CD1c-positive myeloid dendritic cell (primary cell): ENCODE measurements around the gene JAKMIP2.
"Not testable (repeated sequence)": the region's sequence is repeated elsewhere in the genome, so short reads cannot be mapped to it uniquely, and the experiment has no call there.

Experiments
- DNase-seq: peaks from one replicate; pipeline ENCODE4 v3.0.0-alpha.2; 2016; ENCODE audit errors: extremely low spot score

The JAKMIP2 gene

DNA sequence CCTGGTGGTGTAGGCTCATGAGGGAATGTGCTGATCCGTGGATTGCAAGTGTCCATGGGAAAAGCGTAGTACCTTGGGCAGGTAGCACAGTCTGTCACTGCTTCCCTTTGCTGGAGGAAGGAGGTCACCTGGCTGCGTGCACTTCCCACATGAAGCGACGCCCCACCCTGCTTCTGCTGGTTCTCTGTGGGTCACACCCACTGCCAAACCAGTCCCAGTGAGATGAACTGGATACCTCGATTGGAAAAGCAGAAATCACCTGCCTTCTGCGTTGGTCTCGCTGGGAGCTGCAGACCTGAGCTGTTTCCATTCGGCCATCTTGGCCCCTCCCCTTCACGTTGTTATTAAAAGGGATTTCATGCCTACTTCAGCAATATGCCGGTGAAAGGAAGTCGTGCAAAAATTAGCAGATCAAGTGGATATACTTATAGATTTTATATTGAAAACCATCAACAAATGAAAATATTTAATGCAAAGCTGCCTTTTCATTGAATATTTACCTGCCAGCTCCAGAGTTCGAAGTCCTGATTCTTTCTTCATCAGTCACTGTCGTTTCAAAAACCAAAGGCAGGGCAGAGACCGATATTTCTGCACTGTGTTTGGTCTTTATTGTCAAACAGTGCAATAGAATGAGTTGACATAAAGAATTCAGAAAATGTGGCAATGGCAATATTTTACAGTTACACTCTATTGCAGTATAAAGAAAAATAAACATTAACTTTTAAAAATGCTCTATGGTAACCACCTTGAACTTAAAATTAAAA is 123.2 kb downstream of the JAKMIP2 start:
- DNase-seq: no peak

DNA sequence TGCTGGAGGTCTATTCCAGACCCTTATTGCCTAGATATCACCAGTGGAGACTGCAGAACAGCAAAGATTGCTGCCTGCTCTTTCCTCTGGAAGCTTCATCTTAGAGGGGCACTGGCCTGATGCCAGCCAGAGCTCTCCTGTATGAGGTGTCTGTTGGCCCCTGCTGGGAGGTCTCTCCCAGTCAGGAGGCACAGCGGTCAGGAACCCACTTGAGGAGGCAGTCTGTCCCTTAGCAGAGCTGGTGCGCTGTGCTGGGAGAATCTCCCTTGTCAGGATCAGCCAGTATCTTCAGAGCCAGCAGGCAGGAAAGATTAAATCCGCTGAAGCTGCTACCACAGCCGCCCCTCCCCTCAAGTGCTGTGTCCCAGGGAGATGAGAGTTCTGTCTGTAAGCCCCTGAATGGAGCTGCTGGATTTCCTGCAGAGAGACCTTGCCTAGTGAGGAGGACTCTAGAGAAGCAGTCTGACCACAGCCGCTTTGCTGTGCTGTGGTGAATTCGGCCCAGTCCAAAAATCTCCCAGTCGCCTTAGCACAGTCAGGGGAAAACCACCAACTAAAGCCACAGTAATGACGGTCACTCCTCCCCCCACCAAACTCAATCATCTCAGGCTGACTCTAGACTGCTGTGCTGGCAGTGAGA is 124.1 kb downstream of the JAKMIP2 start:
- DNase-seq: no peak

DNA sequence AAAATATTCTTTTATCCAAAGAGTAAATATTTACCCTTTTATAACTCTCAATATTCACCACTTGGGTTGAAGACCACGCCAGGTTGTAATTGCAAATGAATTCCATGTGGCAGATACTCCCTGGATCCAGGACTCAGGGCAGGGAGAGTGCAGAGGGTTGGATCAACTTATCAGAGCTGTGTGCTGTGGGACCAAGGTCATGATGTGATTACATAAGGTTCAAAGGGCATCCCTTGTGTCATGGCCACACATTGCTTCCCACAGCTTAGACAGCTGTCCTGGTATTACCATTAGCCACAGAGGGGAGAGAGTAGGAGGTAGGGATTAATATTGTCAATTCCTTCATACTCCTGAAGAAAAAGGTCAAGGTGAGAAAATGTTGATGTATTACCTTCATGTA is 133.9 kb downstream of the JAKMIP2 start:
- DNase-seq: no peak

DNA sequence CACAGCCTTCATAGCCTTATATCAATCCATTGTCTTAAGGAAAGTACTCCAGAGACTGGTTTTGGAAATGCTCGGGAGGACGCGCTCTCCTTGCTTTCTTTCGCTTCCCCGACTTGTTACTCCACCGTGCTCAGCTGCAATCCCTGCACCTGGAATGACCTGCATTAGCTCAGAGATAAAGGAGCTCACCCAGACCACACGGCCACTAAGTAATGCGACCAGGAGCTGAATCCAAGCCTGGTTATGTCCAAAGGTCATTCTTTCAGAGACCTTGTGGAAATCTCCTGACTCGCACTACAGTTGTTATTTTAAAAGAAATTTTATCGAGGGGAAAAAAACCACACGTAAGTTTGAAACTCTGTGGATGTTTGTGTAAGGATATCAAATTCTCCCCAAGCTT is 137.3 kb downstream of the JAKMIP2 start:
- DNase-seq: no peak

DNA sequence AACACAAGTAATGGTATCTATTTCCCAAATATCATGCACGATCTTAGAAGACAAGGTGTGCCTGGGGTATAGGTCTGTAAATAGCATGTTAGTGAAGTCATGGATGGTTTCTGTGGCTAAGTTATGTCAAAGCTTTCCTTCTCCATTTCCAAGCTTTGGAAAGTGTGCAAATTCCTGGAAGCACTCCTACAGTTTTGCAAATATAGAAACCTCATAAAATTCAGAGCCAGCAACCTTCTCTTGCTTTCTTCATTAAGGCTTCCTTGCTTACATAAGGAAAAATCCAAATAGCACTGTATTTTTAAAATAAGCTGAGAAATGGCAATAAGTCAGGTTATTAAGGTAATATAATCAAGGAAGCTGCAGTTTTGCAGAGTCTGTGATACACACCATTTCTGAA is 138.1 kb downstream of the JAKMIP2 start:
- DNase-seq: no peak

DNA sequence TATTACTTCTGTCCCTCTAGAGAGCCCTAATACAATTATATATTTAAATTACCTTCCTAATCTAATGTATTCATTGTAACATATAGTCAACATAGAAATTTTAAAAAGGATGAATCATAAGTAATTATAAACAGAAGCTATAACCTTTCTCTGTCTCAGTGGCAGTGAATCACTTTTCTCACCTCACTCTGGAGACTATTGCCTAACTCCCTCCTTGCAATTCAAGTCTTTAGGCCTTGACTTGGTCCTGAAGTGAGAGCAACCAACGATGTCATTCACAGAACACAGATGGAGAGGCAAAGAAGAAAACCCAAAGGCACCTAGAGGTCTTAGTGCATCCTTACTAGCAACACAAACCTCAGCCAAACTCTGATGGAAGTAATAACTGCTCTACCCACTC is 139.4 kb downstream of the JAKMIP2 start:
- no peak for DNase-seq

DNA sequence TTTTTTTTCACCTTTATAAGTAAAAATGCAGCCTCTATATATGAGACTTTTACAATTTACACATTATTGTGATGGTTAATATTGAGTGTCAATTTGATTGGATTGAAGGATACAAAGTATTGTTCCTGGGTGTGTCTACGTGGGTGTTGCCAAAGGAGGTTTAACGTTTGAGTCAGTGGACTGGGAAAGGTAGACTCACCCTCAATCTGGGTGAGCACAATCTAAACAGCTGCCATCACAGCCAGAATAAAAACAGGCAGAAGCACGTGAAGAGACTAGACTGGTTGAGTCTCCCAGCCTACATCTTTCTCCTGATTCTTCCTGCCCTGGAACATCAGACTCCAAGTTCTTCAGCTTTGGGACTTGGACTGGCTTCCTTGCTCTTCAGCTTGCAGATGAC is 139.9 kb downstream of the JAKMIP2 start:
- no peak for DNase-seq

DNA sequence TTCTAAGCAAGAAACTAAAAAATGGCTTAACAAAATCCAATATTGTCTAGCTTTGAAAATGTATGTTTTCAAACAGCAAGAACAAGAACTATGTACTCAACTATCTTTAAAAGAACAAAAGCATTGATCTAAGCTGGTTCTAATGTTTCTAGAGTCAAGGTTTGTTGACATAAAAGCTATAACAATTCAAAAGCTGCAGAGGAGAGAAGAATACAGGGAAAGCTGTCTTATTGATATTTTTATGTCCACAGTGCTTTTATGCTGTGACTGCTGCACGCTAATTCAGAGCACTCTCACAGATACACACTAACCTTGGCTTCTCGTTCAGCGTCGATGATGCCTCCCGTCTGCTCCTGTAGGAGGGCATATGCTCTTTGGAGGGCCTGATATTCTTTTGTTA is 143.2 kb downstream of the JAKMIP2 start:
- DNase-seq: no peak

DNA sequence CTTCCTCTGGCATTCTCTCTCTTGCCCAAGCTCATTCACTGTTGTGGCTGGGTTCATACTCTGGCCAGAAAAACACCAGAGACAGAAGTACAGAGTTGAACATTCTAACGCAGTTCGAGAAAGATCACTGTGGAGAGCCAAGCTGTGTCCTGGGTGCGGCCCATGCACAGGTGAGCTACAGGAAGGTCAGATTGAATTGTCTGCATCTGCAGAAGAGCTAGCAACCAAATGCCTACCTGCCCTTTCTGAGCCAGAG is 145.9 kb downstream of the JAKMIP2 start:
- no peak for DNase-seq

DNA sequence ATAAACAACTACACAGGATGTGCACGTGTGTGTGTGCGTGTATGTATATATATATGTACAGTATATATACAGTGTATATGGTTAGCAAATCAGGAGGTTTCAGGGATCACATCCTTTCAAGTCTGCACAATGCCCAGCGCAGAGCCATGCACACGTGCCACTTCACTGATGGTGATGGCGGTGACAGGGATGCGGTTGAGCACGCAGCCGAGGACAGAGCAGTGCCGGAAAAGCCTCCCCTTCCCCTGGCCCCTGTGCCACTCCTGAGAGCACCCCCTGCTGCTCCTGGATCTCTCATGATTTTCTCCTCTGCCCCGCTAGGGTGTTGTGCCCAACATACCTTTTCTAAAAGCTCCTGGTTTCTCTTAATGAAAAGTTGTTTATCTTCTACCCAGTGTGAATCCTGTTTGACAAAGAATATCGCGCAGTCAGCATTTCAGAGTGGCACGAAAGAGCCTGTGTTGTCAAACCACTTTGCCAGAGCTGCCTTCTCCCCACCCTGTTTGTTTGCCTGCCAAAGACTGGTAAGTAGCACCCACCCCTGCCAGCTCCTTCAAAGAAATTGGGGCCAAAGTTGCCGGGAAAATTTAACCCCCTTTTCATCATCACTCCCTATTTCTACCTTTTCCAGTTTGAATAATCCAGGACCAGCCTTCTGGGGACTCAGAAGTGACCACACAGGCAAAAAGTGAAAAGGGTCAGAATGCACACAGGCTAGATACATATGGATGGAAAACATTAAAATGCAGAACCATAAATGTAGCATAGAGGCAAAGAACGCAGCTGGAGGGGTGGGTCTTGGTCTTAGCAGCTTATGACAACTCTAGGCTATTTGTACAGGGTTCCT is 146.4 kb downstream of the JAKMIP2 start:
- DNase-seq: no peak

DNA sequence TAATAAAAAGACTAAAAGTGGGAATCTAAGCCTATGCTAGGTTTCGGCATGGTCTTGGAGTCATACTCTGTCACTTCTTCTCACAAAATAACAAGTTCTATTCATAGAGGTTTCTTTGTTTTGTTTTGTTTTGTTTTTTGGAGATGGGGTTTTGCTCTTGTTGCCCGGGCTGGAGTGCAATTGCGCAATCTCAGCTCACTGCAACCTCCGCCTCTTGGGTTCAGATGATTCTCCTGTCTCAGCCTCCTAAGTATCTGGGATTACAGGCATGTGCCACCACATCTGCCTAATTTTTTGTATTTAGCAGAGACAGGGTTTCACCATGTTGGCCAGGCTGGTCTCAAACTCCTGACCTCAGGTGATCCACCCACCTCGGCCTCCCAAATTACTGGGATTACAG is 147.1 kb downstream of the JAKMIP2 start:
- not testable (repeated sequence) for DNase-seq

DNA sequence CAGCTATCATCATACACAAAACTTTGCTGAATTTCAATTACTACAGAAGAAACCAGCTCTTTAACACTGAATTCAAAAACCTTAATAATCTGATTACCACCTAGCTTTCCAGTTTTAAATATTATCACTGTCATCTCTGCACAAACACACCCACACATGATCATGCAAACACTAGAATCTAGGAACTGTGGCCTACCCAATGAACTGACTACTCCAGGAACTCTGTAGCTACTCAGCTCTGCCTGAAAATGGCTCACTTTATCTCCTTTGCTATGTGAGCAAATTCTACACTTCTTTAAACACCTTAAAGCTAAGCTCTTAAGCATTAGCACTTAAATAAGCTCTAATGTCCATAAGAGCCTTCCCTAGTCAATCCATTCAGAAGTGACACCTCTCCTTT is 149.4 kb downstream of the JAKMIP2 start:
- no peak for DNase-seq

DNA sequence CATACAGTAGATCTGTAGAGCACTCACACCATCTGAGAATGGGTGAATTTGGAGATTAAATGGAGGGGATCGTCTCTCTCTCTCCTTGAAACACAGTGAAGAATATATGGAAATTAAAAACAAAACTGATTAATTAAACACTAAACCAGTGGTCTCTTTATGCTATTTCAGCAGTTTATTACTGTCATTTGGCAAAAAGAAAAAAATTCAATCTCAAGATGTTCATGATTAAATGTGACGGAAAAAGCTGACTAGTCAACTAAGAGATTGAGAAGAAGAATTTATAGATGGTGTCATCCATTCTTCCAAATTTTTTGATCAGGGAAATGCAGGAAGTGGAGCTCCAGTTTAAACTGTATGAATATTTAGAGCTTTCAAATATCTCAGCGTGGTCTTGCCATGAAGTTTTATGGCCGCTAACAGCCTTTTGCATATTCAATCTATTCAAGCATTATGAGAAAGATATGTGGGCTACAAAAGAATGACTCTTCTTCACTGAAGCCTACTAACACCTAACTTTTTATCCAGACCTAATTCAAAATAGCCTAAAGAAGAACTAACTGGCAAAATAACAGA is 151.0 kb downstream of the JAKMIP2 start:
- DNase-seq: no peak

DNA sequence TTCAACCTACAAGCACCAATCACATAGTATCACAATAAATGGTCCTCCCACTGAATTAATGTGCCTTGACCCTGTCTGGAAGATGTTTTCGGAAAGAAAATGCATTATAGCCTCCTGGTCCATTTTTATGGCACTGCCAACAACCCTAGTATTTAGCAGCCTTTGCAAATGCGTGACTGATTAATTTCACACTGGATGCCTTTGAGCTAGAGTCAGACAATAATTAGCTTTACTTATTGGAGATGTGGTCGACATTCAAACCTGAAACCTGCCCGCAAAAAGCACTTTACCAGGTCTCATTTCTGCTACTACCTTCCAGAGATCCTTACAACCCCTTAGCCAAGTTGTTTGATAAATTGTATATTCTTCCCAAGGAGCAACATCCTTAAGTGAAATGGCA is 153.3 kb downstream of the JAKMIP2 start:
- no peak for DNase-seq

DNA sequence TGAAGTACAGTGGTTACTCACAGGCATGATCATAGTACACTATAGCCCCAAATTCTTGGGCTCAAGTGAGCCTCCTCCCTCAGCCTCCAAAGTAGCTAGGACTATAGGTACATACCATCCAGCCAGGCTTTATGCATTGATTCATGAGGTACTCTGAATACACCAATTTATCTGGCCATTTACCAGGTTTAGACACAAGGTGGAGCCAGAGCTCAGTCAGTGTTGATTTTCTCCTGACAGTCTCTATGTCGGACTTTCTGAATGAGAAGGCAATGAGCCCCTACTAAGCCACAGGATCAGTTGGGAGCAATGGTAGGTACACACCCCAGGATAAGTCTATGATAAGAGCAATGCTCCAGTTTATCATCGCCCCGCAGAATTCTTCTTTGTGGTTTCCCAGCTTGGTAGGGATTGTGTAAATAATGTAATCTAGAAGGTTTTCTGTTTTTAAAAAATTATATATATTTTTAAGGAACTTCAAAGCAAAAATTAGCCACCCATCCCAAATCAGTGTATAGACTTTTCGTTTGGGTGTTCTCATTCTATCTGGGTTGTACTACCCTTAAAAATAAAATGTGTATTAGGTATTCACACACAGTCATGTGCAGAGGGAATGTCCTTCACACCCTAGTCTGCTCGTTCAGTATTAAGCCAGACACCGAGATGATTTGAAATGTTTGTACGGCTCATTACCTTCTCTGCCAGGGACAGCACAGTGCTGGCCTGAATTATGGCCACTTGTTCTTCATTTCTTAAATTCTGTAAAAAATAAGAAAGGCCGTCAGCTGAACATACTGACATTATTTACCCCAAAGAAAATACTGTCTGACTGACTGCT is 154.3 kb downstream of the JAKMIP2 start:
- peak; percentile 78 for DNase-seq

DNA sequence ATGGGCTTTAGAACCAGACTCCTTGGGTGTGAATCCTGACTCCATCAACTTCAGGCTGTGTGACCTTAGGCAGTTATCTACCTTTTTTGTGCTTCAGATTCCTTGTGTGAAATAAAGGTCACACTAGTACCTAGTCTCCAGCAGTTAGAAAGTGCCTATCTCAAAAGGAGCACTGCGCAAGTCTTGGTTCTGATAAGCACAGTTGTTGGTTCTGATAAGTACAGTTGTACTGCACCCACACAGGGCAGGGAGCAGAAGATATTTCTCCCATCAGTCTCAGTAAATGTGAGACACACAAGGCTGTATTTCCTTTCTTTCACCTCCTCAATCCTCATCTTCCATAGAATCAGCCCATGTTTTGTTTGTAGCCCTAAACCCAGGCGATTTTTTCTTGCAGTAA is 156.1 kb downstream of the JAKMIP2 start:
- DNase-seq: no peak

DNA sequence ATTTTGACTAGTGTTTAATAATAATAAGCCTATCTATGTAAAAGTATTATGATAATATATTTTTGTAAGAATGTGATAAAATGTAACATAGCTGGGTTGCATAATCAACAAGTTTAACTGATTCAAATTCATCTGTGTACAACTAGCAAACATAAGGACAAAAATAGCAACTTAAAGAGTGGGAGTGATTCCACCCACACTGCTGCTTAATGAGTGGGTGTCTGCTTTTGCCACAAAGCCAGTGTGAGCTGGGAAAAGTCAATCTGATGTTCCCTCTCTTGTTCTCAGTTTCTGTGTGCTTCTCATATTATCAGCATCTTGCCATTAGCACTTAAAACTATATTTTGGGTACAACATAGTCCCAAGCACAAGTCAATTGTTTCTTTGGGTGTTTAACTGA is 161.5 kb downstream of the JAKMIP2 start:
- no peak for DNase-seq

DNA sequence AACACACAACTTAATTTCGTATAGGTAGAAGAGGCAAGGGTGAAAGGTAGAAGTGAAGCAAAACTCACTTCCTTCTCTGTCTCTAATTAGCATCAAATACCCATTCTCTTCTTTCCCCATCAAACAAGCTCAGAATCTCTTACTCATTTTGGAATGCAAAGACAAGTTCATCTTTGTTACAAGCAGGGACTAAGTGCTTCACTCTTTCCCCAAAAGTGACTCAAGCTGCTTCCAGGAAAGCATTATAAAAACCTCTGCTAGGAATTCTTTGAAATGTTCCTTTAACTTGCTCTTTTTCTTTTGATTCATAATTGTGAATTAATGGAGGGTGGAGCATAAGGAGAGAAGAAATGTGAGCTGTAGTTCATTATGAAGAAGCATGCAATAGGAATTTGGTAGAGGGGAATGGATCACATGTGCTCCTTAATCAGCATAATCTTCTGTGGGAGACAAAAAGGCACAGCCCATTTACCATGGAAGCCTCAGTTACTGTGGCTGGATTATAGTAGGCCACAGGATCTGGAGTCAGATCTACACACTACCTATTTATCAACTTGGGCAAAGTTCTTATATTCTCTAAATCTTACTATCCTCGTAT is 163.1 kb downstream of the JAKMIP2 start:
- DNase-seq: no peak

DNA sequence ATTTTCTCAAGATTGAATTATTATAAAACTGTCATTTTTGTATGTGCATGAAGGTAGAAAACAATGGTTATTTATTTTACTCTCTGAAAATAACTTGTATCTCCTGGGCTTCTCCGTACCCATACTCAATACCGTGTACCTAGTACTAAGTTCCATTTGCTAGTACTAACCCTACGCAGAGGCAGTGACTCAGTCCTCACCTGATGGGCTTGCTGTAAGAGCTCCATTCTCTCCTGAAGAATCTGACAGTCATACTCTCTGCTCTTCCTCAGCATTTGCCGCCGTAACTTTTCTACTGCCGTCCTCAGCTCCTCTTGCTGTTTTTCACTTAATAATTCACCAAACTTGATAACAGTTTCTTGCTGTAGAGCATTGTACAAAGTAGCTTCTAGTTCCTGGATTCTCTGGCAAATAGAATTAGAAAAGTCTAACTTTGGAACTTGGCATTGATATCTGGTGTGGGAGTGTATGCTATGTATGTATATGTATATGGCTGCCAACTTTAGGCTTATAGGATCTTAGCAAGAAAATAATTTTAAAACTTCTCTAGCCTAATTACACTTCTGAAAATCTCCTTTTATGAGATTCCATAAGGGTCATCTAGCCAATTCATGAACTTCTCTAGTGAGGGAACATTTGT is 164.7 kb downstream of the JAKMIP2 start:
- no peak for DNase-seq

DNA sequence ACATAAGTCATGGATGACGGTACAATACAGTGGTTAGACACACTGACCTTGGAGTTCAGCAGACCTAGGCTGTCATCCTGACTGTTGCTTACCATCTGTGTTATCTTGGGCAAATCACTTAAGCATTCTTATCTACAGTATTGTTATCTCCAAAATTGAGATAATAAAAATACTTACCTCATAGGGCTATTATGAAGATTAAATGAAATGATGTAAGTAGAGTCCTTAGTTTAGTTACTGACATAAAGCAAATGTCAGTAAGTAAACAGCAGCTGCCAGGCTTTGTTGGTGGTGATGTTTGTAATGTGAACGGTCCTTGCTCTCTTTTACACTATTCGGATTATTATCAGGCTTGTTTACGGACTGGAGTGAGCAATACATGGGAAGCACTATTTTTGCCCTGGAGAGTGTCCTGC is 165.3 kb downstream of the JAKMIP2 start:
- no peak for DNase-seq

DNA sequence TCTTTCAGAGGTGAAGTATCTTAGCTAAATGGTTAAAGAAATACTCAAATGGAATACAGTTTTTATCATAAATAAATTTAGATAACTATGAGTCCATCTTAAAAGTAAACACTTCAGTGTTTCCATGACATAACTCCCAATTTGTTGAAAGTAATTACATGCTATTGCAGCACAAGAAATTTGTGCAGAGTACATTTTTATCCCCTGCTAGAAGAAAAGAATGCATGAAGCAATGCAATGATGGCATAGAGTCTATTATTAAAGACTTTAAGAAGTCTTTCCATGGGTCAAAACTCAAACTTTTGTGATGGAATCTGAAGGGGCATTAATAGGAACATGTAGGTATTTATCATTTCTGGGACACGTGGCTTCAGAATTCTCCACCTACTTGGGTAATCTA is 166.1 kb downstream of the JAKMIP2 start:
- no peak for DNase-seq
